ENCODE data around the gene METAP1D. TPM values are rescaled to one million over a fixed set of nuclear protein-coding genes. Genes with fewer than 3 reads are reported as not detected.

Gene METAP1D
- total RNA-seq, 4 donors from 2014 or later, result 5.2 to 30.9 (median 7.3) TPM

DNA sequence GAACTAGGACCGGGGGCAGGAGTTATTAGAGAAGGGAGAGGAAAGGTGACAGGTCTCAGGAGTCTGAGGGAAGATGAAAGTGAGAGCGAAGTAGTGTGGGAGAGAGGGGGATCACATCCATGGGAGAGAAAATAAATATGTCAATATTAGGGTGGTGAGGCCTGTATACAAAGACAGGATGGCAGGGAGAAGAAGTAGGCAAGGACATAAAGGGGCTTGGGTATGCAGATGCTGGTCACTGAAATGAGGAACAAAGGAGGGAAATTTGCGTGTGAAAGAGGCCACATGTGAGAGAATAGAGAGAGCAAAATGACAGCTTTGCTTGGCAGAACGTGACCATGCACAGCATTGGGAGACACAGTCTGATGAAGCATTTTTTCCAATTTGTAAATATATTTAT is 13.6 kb downstream of the METAP1D start:
- intact Hi-C loops (cut with DNase I), result no loop called here
- WGBS, 2 donors, result 83 to 84% methylated on average over 4 of the region's 4 CpGs
- Histone ChIP-seq H3K9me3 (no peaks in the 10 kb centered on the region), H3K27me3 (no peaks in the 10 kb centered on the region), H3K4me3 (replicated peaks in 1 of 3) (no peak overlapping the region), H3K36me3 (no peaks in the 10 kb centered on the region), H3K27ac (no peak overlapping the region), H3K4me1 (no peaks in the 10 kb centered on the region)
- DNase-seq, result no peak
- TF ChIP-seq, protein P1, sequence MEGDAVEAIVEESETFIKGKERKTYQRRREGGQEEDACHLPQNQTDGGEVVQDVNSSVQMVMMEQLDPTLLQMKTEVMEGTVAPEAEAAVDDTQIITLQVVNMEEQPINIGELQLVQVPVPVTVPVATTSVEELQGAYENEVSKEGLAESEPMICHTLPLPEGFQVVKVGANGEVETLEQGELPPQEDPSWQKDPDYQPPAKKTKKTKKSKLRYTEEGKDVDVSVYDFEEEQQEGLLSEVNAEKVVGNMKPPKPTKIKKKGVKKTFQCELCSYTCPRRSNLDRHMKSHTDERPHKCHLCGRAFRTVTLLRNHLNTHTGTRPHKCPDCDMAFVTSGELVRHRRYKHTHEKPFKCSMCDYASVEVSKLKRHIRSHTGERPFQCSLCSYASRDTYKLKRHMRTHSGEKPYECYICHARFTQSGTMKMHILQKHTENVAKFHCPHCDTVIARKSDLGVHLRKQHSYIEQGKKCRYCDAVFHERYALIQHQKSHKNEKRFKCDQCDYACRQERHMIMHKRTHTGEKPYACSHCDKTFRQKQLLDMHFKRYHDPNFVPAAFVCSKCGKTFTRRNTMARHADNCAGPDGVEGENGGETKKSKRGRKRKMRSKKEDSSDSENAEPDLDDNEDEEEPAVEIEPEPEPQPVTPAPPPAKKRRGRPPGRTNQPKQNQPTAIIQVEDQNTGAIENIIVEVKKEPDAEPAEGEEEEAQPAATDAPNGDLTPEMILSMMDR (IDR thresholded peaks at IDR 0.05), result no peak
- TF ChIP-seq POLR2A (IDR thresholded peaks at IDR 0.05), result no peak

DNA sequence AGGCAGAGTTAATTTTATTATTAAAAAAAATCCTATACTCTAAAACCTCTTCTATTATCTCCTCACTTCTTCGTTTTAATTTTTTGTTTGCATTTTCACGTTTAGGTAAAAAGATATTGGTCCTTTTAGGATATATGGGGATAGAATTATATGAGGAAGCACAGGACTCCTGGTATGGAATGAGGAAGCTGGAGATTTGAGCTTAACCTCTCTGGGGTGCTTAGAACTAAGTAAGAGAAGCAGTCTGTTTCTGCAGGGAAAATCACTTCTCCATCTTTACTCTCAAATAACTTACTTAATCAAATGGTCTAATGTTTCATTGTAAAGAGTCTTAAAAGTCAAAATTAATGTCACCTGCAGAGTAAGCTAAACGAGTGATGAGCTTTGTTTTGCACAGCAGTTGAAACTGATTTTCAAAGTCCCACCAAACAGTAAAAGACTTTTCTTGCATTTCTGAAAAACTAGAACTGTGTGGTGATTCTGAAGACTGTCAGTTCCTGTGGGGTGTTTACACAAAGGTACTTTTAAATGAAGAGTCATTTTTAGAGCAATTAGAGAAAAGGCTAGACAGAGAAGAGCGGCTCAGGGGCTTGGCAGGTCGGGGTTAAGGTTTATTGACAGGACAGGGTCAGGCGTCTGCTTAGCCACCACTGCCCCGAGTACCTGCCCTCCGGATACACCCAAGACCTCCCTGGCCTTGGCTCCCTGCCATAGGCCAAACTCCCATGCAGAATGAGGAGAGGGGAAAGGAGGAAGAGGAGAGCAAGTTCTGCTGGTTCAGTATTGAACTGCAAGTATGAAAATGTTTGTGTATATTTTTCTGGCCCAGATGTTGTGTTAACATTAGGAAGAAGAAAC is 21.6 kb downstream of the METAP1D start:
- intact Hi-C loops (cut with DNase I), result no loop called here
- H3K27ac ChIP-seq, result no peak overlapping the region
- no peak for TF ChIP-seq POLR2A (IDR thresholded peaks at IDR 0.05)
- TF ChIP-seq, protein P1 (IDR thresholded peaks at IDR 0.05), result no peak
- WGBS, 2 donors, result 41% methylated on average over 8 of the region's 8 CpGs
- peaks cover 0 to 4% of the 10 kb centered on the region in 2 donors for H3K4me1 ChIP-seq
- H3K4me3 ChIP-seq (replicated peaks in 1 of 3), result no peak overlapping the region
- H3K9me3 ChIP-seq, result no peaks in the 10 kb centered on the region
- H3K36me3 ChIP-seq, result no peaks in the 10 kb centered on the region
- no peaks in the 10 kb centered on the region for H3K27me3 ChIP-seq
- no peak for DNase-seq

DNA sequence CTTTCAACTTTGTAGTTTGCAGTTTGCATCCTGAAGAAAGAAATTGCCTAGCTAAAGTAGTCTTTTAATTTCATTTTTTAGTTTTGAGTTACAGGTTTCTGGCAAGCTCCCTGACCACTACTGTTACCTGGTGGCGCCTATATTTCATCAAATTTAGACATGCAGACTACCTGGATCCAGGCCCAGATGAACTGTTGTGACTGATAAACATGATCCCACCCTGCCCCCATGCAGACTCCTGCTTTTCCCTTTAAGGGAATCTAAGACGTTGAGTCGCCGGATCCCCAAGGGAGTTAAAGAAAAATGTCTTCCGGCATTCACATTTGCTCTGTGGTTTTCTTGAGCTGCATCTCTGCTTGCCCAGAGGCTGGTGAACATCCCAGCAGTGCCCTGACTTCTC is 22.2 kb downstream of the METAP1D start:
- intact Hi-C loops (cut with DNase I), result no loop called here
- DNase-seq, result no peak
- Histone ChIP-seq H3K4me1 (peaks cover 0 to 4% of the 10 kb centered on the region in 2 donors), H3K36me3 (no peaks in the 10 kb centered on the region), H3K27ac (no peak overlapping the region), H3K27me3 (no peaks in the 10 kb centered on the region), H3K9me3 (no peaks in the 10 kb centered on the region), H3K4me3 (replicated peaks in 1 of 3) (no peak overlapping the region)
- no peak for TF ChIP-seq POLR2A (IDR thresholded peaks at IDR 0.05)
- TF ChIP-seq, protein P1 (IDR thresholded peaks at IDR 0.05), result no peak
- WGBS, 2 donors, result 59 to 61% methylated on average over 5 of the region's 5 CpGs

DNA sequence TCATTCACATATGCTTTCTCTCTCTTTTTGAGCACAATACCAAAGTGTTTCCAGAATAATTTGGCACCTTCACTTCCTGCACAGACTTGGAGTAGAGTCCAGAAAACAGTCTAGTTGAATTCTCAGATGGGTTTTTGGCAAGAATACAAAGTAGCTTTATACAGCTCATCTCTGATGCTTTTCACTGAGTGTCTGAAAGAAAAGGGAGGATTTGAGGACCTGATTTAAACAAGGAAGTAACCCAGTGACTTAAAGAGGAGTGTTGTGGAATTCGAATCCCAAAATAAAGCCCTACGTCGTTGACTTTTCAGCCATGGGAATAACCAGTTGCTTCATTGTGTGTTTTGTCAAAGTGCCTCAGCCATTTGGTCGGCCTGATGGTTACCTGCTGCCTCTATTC is 31.8 kb downstream of the METAP1D start:
- Histone ChIP-seq H3K27ac (no peak overlapping the region), H3K4me3 (replicated peaks in 1 of 3) (no peak overlapping the region), H3K36me3 (no peaks in the 10 kb centered on the region), H3K27me3 (no peaks in the 10 kb centered on the region), H3K9me3 (no peaks in the 10 kb centered on the region), H3K4me1 (no peaks in the 10 kb centered on the region)
- intact Hi-C loops (cut with DNase I), result no loop called here
- WGBS, 2 donors, result 63 to 72% methylated on average over 4 of the region's 4 CpGs
- DNase-seq, result no peak
- TF ChIP-seq, protein P1 (IDR thresholded peaks at IDR 0.05), result no peak

DNA sequence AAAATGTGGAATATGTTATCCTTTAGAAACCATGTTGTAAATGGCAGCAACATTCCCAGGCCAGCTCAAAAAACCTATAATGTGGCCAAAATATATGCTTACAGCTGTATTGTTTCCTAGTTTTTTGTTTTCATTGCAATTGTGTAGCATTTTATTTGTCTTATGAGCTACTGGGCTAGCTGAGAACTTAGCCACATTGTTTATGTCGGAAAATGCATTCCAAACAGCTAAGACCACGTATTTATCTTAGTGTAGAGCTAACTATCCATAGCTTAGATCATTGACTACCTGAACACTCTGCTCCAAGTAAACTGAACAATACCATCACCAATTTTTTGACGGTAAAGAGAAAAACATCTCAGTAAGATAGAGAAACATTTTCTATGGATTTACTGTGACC is 38.4 kb downstream of the METAP1D start:
- Histone ChIP-seq H3K9me3 (no peaks in the 10 kb centered on the region), H3K4me3 (replicated peaks in 1 of 3) (no peak overlapping the region), H3K4me1 (no peaks in the 10 kb centered on the region), H3K27me3 (no peaks in the 10 kb centered on the region), H3K36me3 (no peaks in the 10 kb centered on the region), H3K27ac (no peak overlapping the region)
- DNase-seq, result no peak
- no peak for TF ChIP-seq POLR2A (IDR thresholded peaks at IDR 0.05)
- TF ChIP-seq, protein P1 (IDR thresholded peaks at IDR 0.05), result no peak
- intact Hi-C loops (cut with DNase I), result no loop called here
- WGBS, 2 donors, result 91 to 96% methylated on average over 3 of the region's 3 CpGs

Measured in thyroid gland (tissue), 4 donors.